ENCODE results near the gene SLC11A2. TPM values are rescaled to one million over a fixed set of nuclear protein-coding genes. Genes with fewer than 3 reads are reported as not detected.

The SLC11A2 gene
- total and polyA plus RNA-seq, 2 of the 4 experiments (the other 2 are of a cell fraction): 28.0 to 45.3 TPM

GRCh38 chr12:51018956-51019355 is 7.2 kb downstream of the SLC11A2 start:
- no peaks in the 10 kb centered on the region for H3K36me3 ChIP-seq (ENCODE audit: control insufficient read depth, insufficient read depth, low read length)
- no peak overlapping the region for H4K91ac ChIP-seq (ENCODE audit: insufficient read depth, low read depth, low read length)
- TF ChIP-seq CTCF (conservative IDR thresholded peaks at IDR 0.05; ENCODE audit: low read depth, low read length): no peak
- TF ChIP-seq CHD1 (IDR thresholded peaks at IDR 0.05; ENCODE audit: low read depth, low read length): no peak
- TF ChIP-seq RCOR1 (IDR thresholded peaks at IDR 0.05; ENCODE audit: insufficient replicate concordance, low read length): no peak
- TF ChIP-seq ELK1 (IDR thresholded peaks at IDR 0.05; ENCODE audit: borderline replicate concordance, low read depth, low read length): no peak
- no peak for TF ChIP-seq MAZ (IDR thresholded peaks at IDR 0.05; ENCODE audit: borderline replicate concordance, low read depth, low read length)
- TF ChIP-seq RFX5 (IDR thresholded peaks at IDR 0.05; ENCODE audit: low read depth, low read length): no peak
- TF ChIP-seq BHLHE40 (IDR thresholded peaks at IDR 0.05; ENCODE audit: low read depth, low read length): no peak
- no peak for TF ChIP-seq USF2 (IDR thresholded peaks at IDR 0.05; ENCODE audit: low read depth, low read length)
- TF ChIP-seq CEBPB (IDR thresholded peaks at IDR 0.05; ENCODE audit: low read depth, low read length): no peak
- no peak for TF ChIP-seq FOS (IDR thresholded peaks at IDR 0.05; ENCODE audit: low read depth, low read length)
- no peak for TF ChIP-seq MXI1 (IDR thresholded peaks at IDR 0.05; ENCODE audit: borderline replicate concordance, low read depth, low read length)
- no peak for TF ChIP-seq MAFK (IDR thresholded peaks at IDR 0.05; ENCODE audit: low read depth, low read length)
- TF ChIP-seq POLR2A (IDR thresholded peaks at IDR 0.05; ENCODE audit: low read depth, low read length): no peak
- TF ChIP-seq SMC3 (IDR thresholded peaks at IDR 0.05; ENCODE audit: low read depth, low read length): no peak
- TF ChIP-seq NFE2L2 (IDR thresholded peaks at IDR 0.05; ENCODE audit: low read depth, low read length): no peak
- no peak for TF ChIP-seq RAD21 (IDR thresholded peaks at IDR 0.05; ENCODE audit: low read length)
- no peak overlapping the region for H4K8ac ChIP-seq (ENCODE audit: low read depth in 2 of 2, low read length in 2 of 2)
- DNase-seq (no peak), ATAC-seq (ENCODE audit: low read depth) (no peak)
- H2AK5ac ChIP-seq (ENCODE audit: low read depth, low read length): no peak overlapping the region
- H3K14ac ChIP-seq (replicated peaks; ENCODE audit: low read depth, low read length): no peak overlapping the region; the same call in 1 of the 2 replicates
- peaks cover 30 to 62% of the 10 kb centered on the region in 2 experiments for H3K79me1 ChIP-seq (ENCODE audit: low read depth in 1 of 2, low read length in 2 of 2)
- H3K56ac ChIP-seq (ENCODE audit: extremely low read depth, insufficient read depth, low read length): no peak overlapping the region
- CTCF ChIA-PET: interaction anchor here (1.3 kb wide), 1 partner anchor 32 kb away, joined by 5 read pairs; no protein-coding TSS in a partner anchor
- POLR2A ChIA-PET (ENCODE audit: unreplicated experiment): no interaction called here
- in situ Hi-C loops (cut with MboI; ENCODE audit: low sequenced_read_pairs): no loop called here
- no peak overlapping the region for H2BK120ac ChIP-seq (ENCODE audit: low read depth, low read length)
- H3K9ac ChIP-seq (ENCODE audit: low read depth, low read length): no peak overlapping the region
- no peak overlapping the region for H3K27ac ChIP-seq (ENCODE audit: insufficient read depth, low read length)
- peaks cover 31% of the 10 kb centered on the region for H4K20me1 ChIP-seq (ENCODE audit: insufficient read depth, low read length)
- H3K9me1 ChIP-seq (ENCODE audit: insufficient read depth, low read length): peaks cover 2% of the 10 kb centered on the region; the same call in 1 of the 2 replicates
- no CpG with 5 or more reads among the region's 2 CpGs for WGBS, 2 experiments (ENCODE audit: extremely low coverage in 2 of 2, insufficient read length in 1 of 2)
- no peak overlapping the region for H3K4me2 ChIP-seq (ENCODE audit: low read depth, low read length)
- H3K23ac ChIP-seq (ENCODE audit: low read depth, low read length): no peak overlapping the region
- H3K4me1 ChIP-seq (ENCODE audit: control insufficient read depth, insufficient read depth, low read length): peaks cover 3% of the 10 kb centered on the region
- H3K4ac ChIP-seq (ENCODE audit: low read depth, low read length): no peak overlapping the region
- H4K5ac ChIP-seq (ENCODE audit: low read depth, low read length): no peak overlapping the region
- no peak overlapping the region for H3K18ac ChIP-seq (ENCODE audit: low read depth, low read length)
- intact Hi-C loops (cut with micrococcal nuclease): no loop called here
- H3K4me3 ChIP-seq (ENCODE audit: insufficient read depth, low read depth, low read length): no peak overlapping the region
- no peak overlapping the region for H2BK5ac ChIP-seq (ENCODE audit: low read depth, low read length, poor library complexity, severe bottlenecking)
- H2AK9ac ChIP-seq (replicated peaks; ENCODE audit: low read depth, low read length, poor library complexity): no peak overlapping the region
- dilution Hi-C loops (cut with HindIII; ENCODE audit: low sequenced_read_pairs, unreplicated experiment): no loop called here
- H2AFZ ChIP-seq (replicated peaks; ENCODE audit: low read length, poor library complexity): no peak overlapping the region
- no TSS peak for BruUV-seq (replicated peaks)
- no peak overlapping the region for H2BK15ac ChIP-seq (ENCODE audit: low read depth, low read length)
- no peak overlapping the region for H2BK20ac ChIP-seq (ENCODE audit: low read depth, low read length)
- no peaks in the 10 kb centered on the region for H3K27me3 ChIP-seq (ENCODE audit: control insufficient read depth, insufficient read depth, low read length)
- H3K9me3 ChIP-seq (ENCODE audit: control insufficient read depth, insufficient read depth, low read length): no peaks in the 10 kb centered on the region
